Calu3 (cell line): ENCODE data around the gene ADTRP. TPM values are rescaled to one million over a fixed set of nuclear protein-coding genes. Genes with fewer than 3 reads are reported as not detected.

Source experiments
- BruUV-seq: library from RNA; stranded (reverse); fragments of 400-500 nt; replicated peaks from 2 replicates; lab custom pipeline; 2021; lab: Mats Ljungman, UMichigan
- CTCF ChIA-PET: fragments of 300-600 bp; sonication (Branson Sonifier 250); formaldehyde crosslinking; loops from one replicate; lab custom pipeline; 2022; ENCODE audit warnings: antibody characterized with exemption; lab: Charles Lee
- DNase-seq: peaks from one replicate; pipeline ENCODE4 v3.0.0; 2022
- H3K27ac Mint-ChIP-seq: one replicate; pipeline ENCODE4 v1.8.0; 2022; ENCODE audit warnings: mixed read lengths; ENCODE audit not compliant: unreplicated experiment
- H3K27me3 Mint-ChIP-seq: one replicate; pipeline ENCODE4 v1.8.0; 2022; ENCODE audit warnings: mixed read lengths; ENCODE audit not compliant: unreplicated experiment
- H3K36me3 Mint-ChIP-seq: one replicate; pipeline ENCODE4 v1.8.0; 2022; ENCODE audit warnings: mild to moderate bottlenecking, moderate library complexity, mixed read lengths; ENCODE audit not compliant: insufficient read depth, unreplicated experiment
- H3K4me1 Mint-ChIP-seq: one replicate; pipeline ENCODE4 v1.8.0; 2022; ENCODE audit warnings: mild to moderate bottlenecking, low read depth, mixed read lengths; ENCODE audit not compliant: unreplicated experiment
- H3K4me3 Mint-ChIP-seq: one replicate; pipeline ENCODE4 v1.8.0; 2022; ENCODE audit warnings: mild to moderate bottlenecking, low read depth, moderate library complexity, mixed read lengths; ENCODE audit not compliant: unreplicated experiment
- H3K9me3 Mint-ChIP-seq: one replicate; pipeline ENCODE4 v1.8.0; 2022; ENCODE audit warnings: low read depth, mixed read lengths; ENCODE audit not compliant: unreplicated experiment
- intact Hi-C: fragments of 100-400 bp; cut with micrococcal nuclease; formaldehyde crosslinking; loops from one replicate; pipeline ENCODE4 v1.10.0; 2022; ENCODE audit not compliant: unreplicated experiment
- total RNA-seq: library from RNA; stranded (reverse); gene quantifications from 2 replicates; pipeline ENCODE4 v1.2.3, GENCODE V29; 2022
- TF ChIP-seq, protein P1 (sequence below): fragments of 200-600 bp; IDR thresholded peaks from one replicate; pipeline ENCODE4 v1.8.0; 2022; ENCODE audit warnings: antibody characterized with exemption; ENCODE audit not compliant: unreplicated experiment

The ADTRP gene
- total RNA-seq, 1 experiment from 2014 or later, result 0.54 TPM

DNA sequence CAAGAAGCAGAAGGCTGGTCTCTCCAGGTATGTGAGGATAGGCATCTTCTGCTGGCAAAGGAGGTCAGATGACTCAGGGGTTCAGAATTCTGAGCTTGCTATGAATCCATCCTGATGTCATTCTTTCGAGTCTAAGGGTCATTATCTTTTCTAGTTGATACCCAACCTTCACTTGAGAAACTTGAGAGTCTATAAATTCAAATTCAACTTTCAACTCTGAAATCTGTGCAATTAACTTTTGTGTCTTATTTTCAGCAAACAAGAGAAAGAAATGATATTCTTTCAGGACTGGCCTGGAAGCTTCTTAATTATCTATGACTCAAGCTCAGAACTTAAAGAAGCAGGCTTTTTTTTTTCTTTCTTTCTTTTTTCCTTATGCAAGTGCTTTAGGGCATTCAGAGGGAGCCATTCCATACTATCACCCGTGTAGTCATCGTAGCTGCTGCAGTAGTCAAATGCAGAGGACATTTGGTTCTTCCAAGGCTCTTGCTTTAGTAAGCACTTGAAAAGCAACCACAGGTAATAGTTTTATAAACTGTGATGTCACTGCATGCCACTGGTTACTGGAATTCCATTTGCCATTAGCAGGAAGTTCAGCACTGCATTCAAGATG lies 93.0 kb downstream of the ADTRP start:
- CTCF ChIA-PET, result no interaction called here
- no peak overlapping the region for H3K4me3 Mint-ChIP-seq
- TF ChIP-seq, protein P1, sequence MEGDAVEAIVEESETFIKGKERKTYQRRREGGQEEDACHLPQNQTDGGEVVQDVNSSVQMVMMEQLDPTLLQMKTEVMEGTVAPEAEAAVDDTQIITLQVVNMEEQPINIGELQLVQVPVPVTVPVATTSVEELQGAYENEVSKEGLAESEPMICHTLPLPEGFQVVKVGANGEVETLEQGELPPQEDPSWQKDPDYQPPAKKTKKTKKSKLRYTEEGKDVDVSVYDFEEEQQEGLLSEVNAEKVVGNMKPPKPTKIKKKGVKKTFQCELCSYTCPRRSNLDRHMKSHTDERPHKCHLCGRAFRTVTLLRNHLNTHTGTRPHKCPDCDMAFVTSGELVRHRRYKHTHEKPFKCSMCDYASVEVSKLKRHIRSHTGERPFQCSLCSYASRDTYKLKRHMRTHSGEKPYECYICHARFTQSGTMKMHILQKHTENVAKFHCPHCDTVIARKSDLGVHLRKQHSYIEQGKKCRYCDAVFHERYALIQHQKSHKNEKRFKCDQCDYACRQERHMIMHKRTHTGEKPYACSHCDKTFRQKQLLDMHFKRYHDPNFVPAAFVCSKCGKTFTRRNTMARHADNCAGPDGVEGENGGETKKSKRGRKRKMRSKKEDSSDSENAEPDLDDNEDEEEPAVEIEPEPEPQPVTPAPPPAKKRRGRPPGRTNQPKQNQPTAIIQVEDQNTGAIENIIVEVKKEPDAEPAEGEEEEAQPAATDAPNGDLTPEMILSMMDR, result no peak
- H3K36me3 Mint-ChIP-seq, result no peaks in the 10 kb centered on the region
- intact Hi-C loops, result no loop called here
- BruUV-seq, result no TSS peak
- peaks cover 12% of the 10 kb centered on the region for H3K4me1 Mint-ChIP-seq
- no peaks in the 10 kb centered on the region for H3K9me3 Mint-ChIP-seq
- H3K27ac Mint-ChIP-seq, result peak overlapping the region; percentile 52
- no peaks in the 10 kb centered on the region for H3K27me3 Mint-ChIP-seq
- peak; percentile 26 for DNase-seq

DNA sequence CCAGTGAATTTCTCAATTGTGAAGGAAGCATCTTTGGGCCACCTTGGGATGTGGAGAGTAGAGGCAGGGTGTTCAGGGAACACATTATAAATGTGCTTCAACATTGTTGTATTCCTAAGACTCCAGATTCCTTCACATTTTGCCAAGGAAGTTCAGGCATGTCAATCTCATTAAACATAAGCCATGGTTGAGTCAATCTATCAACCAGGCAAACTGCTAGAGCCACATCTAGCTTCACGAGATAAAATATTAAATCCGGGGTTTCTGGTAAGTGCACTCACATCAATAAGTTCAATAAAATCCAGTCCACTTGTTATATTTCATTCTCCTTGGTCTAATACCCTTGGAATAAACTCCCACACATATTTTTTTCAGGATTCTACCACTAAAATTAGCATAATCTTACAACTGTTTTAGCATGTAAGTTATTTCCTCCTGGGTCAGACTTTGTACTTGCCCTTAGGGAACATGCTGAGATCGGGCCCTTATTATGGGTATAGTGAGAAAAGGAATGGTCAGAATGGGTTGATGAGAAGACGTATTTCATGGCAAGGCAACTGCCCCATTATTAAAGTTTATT lies 93.6 kb downstream of the ADTRP start:
- DNase-seq, result no peak
- CTCF ChIA-PET, result no interaction called here
- intact Hi-C loops, result no loop called here

DNA sequence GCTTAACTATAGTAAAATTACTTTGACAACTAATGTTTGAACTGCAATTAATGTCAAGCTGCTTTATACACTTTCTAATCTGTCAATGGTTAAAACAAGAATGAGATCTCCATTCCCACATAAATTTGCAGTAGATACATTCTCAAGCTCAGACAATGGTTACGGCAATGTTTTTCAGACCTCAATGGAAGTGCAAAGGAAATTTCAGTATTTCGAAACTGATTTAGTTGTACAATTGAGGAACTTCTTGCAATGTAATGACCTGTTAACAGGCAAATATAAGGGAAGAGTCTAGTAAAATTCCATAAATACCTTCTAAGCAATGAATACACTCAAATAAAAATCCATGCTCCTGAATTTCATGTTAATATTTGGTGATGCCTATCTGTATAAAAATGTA lies 94.7 kb downstream of the ADTRP start:
- no peak overlapping the region for H3K27ac Mint-ChIP-seq
- peaks cover 5% of the 10 kb centered on the region for H3K9me3 Mint-ChIP-seq
- H3K4me1 Mint-ChIP-seq, result peaks cover 12% of the 10 kb centered on the region
- no peak overlapping the region for H3K4me3 Mint-ChIP-seq
- no peaks in the 10 kb centered on the region for H3K36me3 Mint-ChIP-seq
- CTCF ChIA-PET, result no interaction called here
- TF ChIP-seq, protein P1, result no peak
- no TSS peak for BruUV-seq
- H3K27me3 Mint-ChIP-seq, result no peaks in the 10 kb centered on the region
- intact Hi-C loops, result no loop called here
- DNase-seq, result no peak

More for the DNA sequence above, 93.6 kb downstream of the ADTRP start:
- TF ChIP-seq, protein P1, result no peak
- no TSS peak for BruUV-seq
- no peaks in the 10 kb centered on the region for H3K36me3 Mint-ChIP-seq
- peak overlapping the region; percentile 52 for H3K27ac Mint-ChIP-seq
- H3K27me3 Mint-ChIP-seq, result no peaks in the 10 kb centered on the region
- peaks cover 2% of the 10 kb centered on the region for H3K9me3 Mint-ChIP-seq
- H3K4me3 Mint-ChIP-seq, result no peak overlapping the region
- H3K4me1 Mint-ChIP-seq, result peaks cover 12% of the 10 kb centered on the region

DNA sequence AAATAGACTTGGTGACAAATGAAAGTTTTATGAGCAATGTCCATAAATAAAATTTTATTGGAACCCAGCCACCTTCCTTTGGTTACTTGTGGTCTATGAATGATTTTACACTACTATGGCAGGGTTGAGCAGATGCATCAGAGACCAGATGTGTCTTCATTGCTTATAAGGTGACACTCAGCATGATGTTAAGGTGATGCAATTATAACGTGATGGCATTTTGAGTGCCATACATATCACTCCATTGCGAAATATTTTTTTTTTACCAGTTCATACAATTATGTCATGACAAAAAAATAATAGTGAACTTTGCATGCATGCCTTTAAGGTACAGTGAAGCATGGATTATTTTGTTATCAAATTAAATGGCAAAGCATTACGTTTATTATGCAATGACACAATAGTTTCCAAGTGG lies 96.0 kb downstream of the ADTRP start:
- Mint-ChIP-seq H3K4me1 (peaks cover 12% of the 10 kb centered on the region), H3K27ac (no peak overlapping the region), H3K36me3 (no peaks in the 10 kb centered on the region), H3K9me3 (peaks cover 5% of the 10 kb centered on the region), H3K27me3 (no peaks in the 10 kb centered on the region), H3K4me3 (no peak overlapping the region)
- DNase-seq, result no peak
- no TSS peak for BruUV-seq
- TF ChIP-seq, protein P1, result no peak
- intact Hi-C loops, result no loop called here
- CTCF ChIA-PET, result no interaction called here
